ENCODE results near the gene ESCO1. TPM values are rescaled to one million over a fixed set of nuclear protein-coding genes. Genes with fewer than 3 reads are reported as not detected.

ESCO1 gene
- total and polyA plus RNA-seq, 2 of the 13 experiments (the other 11 are each of a cell fraction or from before 2014, with no cell fraction given), result 6.3 to 19.4 TPM

DNA sequence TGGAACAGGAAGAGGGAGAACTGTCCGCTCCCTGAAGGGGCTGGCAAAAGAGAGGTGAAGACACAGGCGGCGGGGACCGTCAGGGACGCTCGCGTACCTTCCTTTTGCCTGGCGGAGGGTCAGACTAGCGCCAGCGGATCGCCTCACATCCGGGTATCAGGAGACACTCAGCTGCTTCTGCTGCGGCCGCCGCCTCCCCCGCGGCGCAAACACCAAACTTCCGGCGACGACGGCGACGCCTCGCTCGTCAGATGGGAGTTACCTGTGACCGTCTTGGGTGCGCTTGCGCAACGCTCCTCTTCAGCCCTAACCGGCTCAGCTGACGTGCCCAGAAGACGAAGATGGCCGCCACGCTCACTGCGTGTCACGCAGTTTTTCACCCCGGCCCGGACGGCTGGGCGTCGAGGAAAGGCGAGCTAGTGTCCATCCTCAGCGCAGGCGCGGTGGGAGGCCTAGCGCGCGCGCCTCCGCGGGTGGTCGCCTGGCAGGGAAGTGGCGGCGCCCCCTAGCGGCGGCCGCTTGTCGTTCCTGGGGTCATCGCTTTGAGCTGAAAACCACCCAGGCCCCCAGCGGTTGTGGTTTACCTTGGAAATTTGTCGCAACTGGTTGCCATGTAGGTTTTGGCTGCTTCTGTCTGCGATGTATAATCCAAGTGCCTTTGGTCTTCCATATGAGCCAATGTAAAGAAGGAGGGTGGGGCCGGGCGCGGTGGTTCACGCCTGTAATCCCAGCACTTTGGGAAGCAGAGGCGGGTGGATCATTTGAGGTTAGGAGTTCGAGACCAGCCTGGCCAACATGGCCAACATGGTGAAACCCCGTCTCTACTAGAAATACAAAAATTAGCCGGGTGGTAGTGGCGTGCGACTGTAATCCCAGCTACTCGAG lies at the start of gene ESCO1 (continued):
- TF ChIP-seq HOXA9 (CRISPR knock-in tag; IDR thresholded peaks at IDR 0.05; ENCODE audit: borderline replicate concordance) (0 out of 2 replicates have a peak, but pooled peaks have one; percentile 26), TMF1 (CRISPR knock-in tag; IDR thresholded peaks at IDR 0.05; ENCODE audit: low read depth) (peak; percentile 77; the same call in 1 of the 2 replicates), DNMT1 (CRISPR knock-in tag; IDR thresholded peaks at IDR 0.05) (peak; percentile 87), SOX5 (CRISPR knock-in tag; IDR thresholded peaks at IDR 0.05; ENCODE audit: borderline replicate concordance) (peak; percentile 68), NFRKB (IDR thresholded peaks at IDR 0.05) (0 out of 2 replicates have a peak, but pooled peaks have one; percentile 36), POLR2AphosphoS5 (IDR thresholded peaks at IDR 0.05; ENCODE audit: low read depth, low read length) (peak; percentile 78), PITX1 (CRISPR knock-in tag; IDR thresholded peaks at IDR 0.05) (no peak), ZBTB20 (CRISPR knock-in tag; IDR thresholded peaks at IDR 0.05; ENCODE audit: borderline replicate concordance, low read depth) (peak; percentile 90), ZNF577 (CRISPR knock-in tag; IDR thresholded peaks at IDR 0.05; ENCODE audit: borderline replicate concordance, low read depth) (no peak), JARID2 (CRISPR knock-in tag; IDR thresholded peaks at IDR 0.05; ENCODE audit: insufficient replicate concordance) (no peak), NR2F2 (IDR thresholded peaks at IDR 0.05; ENCODE audit: borderline replicate concordance, low read depth) (no peak; the same call in 1 of the 2 replicates), RAD21 (CRISPR knock-in tag; IDR thresholded peaks at IDR 0.05) (peak; percentile 79), MTERF4 (CRISPR knock-in tag; IDR thresholded peaks at IDR 0.05) (peak; percentile 85), ZNF292 (CRISPR knock-in tag; IDR thresholded peaks at IDR 0.05; ENCODE audit: borderline replicate concordance, low read depth) (peak; percentile 60), GATA4 (IDR thresholded peaks at IDR 0.05; ENCODE audit: borderline replicate concordance, low read depth) (no peak), ZBTB7A (CRISPR knock-in tag; IDR thresholded peaks at IDR 0.05) (peak; percentile 87; the same call in 1 of the 2 replicates), KMT2B (CRISPR knock-in tag; IDR thresholded peaks at IDR 0.05) (peak; percentile 80; the same call in 1 of the 2 replicates), ZNF724P (CRISPR knock-in tag; IDR thresholded peaks at IDR 0.05; ENCODE audit: borderline replicate concordance) (peak; percentile 93; the same call in 1 of the 2 replicates), ZNF260 (CRISPR knock-in tag; IDR thresholded peaks at IDR 0.05; ENCODE audit: borderline replicate concordance, low read depth) (no peak), ZNF800 (CRISPR knock-in tag; IDR thresholded peaks at IDR 0.05) (peak; percentile 93)
- TF ChIP-seq, protein P1, sequence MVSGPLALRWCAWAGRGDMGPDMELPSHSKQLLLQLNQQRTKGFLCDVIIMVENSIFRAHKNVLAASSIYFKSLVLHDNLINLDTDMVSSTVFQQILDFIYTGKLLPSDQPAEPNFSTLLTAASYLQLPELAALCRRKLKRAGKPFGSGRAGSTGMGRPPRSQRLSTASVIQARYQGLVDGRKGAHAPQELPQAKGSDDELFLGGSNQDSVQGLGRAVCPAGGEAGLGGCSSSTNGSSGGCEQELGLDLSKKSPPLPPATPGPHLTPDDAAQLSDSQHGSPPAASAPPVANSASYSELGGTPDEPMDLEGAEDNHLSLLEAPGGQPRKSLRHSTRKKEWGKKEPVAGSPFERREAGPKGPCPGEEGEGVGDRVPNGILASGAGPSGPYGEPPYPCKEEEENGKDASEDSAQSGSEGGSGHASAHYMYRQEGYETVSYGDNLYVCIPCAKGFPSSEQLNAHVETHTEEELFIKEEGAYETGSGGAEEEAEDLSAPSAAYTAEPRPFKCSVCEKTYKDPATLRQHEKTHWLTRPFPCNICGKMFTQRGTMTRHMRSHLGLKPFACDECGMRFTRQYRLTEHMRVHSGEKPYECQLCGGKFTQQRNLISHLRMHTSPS (CRISPR knock-in tag; IDR thresholded peaks at IDR 0.05; ENCODE audit: low read depth), result no peak; the same call in none of the 2 replicates
- TF ChIP-seq, protein P2, sequence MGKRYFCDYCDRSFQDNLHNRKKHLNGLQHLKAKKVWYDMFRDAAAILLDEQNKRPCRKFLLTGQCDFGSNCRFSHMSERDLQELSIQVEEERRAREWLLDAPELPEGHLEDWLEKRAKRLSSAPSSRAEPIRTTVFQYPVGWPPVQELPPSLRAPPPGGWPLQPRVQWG (CRISPR knock-in tag; IDR thresholded peaks at IDR 0.05; ENCODE audit: borderline replicate concordance, low read depth), result peak; percentile 87; the same call in 1 of the 2 replicates
